GM21423 (cell line): ENCODE measurements around the gene CCDC182.

Experiments
- ATAC-seq: cut with Tn5 transposase; IDR thresholded peaks from one replicate; pipeline ENCODE4 v1.9.1; 2021; ENCODE audit warnings: mild to moderate bottlenecking, moderate library complexity; ENCODE audit not compliant: unreplicated experiment

The CCDC182 gene

GRCh38 chr17:57745242-57745641, at the start of gene CCDC182:
Gene CCDC182 (minus strand): TSS chr17:57745299. CDS start chr17:57745272, 27 bp downstream.
- no peak for ATAC-seq

GRCh38 chr17:57794841-57795240, 49.7 kb upstream of the CCDC182 start:
- no peak for ATAC-seq

- ATAC-seq: no peak
These were observed 43.6 kb upstream of the CCDC182 start for GRCh38 chr17:57788725-57789124.

GRCh38 chr17:57785022-57785421, 39.9 kb upstream of the CCDC182 start:
- ATAC-seq: no peak

GRCh38 chr17:57784226-57784895, 39.3 kb upstream of the CCDC182 start:
- no peak for ATAC-seq

GRCh38 chr17:57783338-57783742, 38.2 kb upstream of the CCDC182 start:
- no peak for ATAC-seq

GRCh38 chr17:57782647-57783337, 37.7 kb upstream of the CCDC182 start:
- no peak for ATAC-seq

- no peak for ATAC-seq
These were observed 37.0 kb upstream of the CCDC182 start for GRCh38 chr17:57782062-57782490.

- ATAC-seq: no peak
These were observed 36.4 kb upstream of the CCDC182 start for GRCh38 chr17:57781386-57782061.

- ATAC-seq: no peak
These were observed 34.6 kb upstream of the CCDC182 start for GRCh38 chr17:57779706-57780105.

- ATAC-seq: no peak
These were observed 33.2 kb upstream of the CCDC182 start for GRCh38 chr17:57778306-57778705.

GRCh38 chr17:57776366-57776765, 31.3 kb upstream of the CCDC182 start:
- no peak for ATAC-seq

- no peak for ATAC-seq
These were observed 29.8 kb upstream of the CCDC182 start for GRCh38 chr17:57774872-57775271.

GRCh38 chr17:57773557-57773956, 28.5 kb upstream of the CCDC182 start:
- ATAC-seq: no peak

GRCh38 chr17:57772774-57773173, 27.7 kb upstream of the CCDC182 start:
- ATAC-seq: no peak

- no peak for ATAC-seq
These were observed 22.5 kb upstream of the CCDC182 start for GRCh38 chr17:57767561-57767960.

GRCh38 chr17:57766318-57766943, 21.3 kb upstream of the CCDC182 start:
- no peak for ATAC-seq

- ATAC-seq: no peak
These were observed 17.6 kb upstream of the CCDC182 start for GRCh38 chr17:57762452-57763395.

GRCh38 chr17:57761887-57762286, 16.8 kb upstream of the CCDC182 start:
- no peak for ATAC-seq

- ATAC-seq: no peak
These were observed 14.9 kb upstream of the CCDC182 start for GRCh38 chr17:57760046-57760445.
